NCI-H2029 (cell line): ENCODE data around the gene MYH6.
A peak's percentile ranks its signal among the peaks of the same experiment; 100 is the strongest.
"Not testable (repeated sequence)": the region's sequence is repeated elsewhere in the genome, so short reads cannot be mapped to it uniquely, and the experiment has no call there.

Experiments used
- DNase-seq: peaks from one replicate; lab custom pipeline; 2025; lab: John Stamatoyannopoulos, UW

Gene MYH6

DNA sequence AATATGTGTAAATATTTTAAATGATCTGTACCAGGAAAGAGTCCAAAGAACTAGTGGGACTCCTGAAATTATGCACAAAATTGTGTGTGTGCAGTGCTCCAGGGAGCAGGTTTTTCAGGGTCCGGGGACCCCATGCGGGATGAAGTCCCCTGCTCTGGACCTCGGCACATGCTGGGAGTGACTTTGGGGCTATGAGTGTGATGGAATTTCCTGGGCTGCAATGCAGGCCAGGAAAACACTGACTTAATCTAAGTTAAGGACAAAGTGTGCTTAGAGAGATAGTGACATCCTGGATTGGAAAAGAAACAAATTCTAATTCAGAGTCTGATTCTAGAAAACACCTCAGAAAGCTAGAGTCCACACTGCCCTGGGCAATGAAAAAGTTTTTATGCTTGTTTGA lies 6.2 kb upstream of the MYH6 start:
- DNase-seq = no peak

DNA sequence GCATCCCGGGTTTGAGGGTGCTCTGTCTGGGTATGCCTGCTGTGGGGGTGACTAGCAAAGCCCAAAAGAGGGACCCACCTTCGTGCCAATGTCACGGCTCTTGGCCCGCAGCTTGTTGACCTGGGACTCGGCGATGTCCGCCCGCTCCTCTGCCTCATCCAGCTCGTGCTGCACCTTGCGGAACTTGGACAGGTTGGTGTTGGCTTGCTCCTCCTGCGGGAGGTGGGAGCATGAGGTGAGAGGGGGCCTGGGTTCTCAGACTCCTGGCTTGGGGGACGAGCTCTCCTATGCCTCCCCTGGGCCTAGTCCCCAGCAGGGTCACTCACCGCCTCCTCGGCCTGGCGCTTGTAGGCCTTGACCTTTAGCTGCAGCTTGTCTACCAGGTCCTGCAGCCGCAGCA lies 5.6 kb upstream of the MYH6 start:
- DNase-seq = no peak

DNA sequence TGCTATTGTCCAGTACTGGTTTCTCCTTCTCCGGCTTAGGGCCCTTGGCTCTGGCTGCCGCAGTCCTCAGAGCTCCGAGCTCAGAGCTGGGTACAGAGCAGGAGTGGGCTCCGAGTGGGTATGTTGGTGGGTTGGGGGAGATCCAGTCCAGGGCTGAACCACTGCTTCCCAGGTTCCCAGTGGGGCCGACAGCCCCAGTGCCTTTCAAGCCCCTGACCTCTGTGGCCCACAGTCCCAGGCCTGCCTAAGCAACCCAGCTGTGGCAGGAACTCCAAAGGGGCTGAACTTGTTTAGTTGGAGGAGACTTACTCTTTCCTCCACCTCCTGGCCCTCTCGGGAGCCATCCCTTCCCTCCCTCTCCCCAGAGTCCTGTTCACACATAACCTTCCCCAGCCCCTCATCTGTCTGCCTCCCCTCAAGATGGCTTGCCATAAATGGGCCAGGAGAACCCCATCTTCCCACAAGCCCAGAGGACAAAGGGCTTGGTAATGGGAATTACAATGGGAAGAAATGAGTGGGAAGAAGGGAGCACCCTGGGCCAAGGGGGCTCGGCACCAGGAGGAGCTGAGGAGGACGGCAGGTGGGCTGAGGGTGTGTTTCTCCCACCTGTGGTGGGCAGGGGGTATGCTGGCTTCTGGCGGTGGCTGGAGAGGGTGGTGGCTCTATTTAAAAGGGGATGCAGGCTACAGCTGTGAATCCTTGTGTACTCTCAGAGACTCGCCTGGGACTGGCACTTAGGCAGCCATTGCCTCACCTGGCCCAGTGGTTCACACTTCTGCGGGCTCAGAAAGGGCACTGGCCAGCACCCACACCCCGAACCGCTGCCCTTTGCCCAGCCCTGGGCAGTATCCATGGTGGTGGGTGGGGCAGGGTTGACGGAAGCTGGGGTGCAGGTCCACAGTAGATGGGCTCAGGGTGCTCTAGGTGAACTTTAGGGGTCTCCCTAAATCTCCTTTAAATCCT lies 3.8 kb upstream of the MYH6 start:
- no peak for DNase-seq

DNA sequence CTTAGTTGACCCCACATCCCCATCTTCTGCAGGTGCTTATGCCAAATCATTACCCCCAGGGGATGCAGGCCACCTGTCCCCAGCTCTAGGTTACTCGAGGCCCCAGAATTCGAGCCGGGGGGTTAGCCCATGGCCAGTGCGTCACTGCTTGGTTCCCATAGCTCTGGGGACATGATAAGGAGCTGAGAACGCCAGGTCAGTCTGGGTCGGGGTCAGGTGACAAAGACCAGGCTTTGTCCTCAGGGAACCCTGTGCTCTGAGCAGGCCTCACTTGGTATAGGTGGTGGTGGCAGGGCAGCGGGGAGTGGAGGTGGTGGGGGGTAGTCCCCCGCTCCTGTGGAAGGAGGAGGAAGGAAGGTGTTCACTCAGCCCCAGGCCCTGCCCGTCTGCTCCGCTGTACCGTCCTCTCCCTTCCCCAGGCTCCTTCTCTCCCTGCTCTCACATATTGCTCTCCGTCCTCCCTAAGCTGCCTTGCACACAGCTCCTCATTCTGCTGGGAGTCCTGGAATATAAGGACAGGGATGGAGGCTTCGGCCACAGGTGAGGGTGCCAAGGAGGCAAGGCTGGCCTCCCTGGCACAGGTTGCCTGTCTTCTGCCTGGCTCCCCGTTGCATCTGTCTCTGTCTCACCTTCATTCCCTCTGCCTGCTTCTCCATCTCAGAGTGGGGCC lies 2.0 kb upstream of the MYH6 start:
- no peak for DNase-seq

DNA sequence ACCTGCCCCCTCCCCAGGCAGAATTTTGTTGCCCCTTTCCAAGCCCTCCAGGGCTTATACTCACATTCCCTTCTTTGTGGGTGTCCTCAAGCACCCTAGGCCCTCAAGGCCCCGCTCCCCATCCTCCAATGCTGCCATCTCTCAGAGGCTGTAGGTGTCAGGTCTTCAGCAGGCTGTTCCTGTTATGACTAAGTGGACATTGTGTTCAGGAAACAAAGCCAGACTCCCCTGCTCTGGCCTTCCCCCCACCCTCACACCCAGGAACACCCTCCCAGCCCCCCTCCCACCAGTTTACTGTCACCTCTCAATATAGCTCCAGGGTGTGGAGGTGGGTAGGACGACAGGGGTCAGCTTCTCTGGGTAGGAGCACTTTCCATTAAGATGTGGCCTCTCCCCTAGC lies 1.4 kb upstream of the MYH6 start:
- DNase-seq = no peak

DNA sequence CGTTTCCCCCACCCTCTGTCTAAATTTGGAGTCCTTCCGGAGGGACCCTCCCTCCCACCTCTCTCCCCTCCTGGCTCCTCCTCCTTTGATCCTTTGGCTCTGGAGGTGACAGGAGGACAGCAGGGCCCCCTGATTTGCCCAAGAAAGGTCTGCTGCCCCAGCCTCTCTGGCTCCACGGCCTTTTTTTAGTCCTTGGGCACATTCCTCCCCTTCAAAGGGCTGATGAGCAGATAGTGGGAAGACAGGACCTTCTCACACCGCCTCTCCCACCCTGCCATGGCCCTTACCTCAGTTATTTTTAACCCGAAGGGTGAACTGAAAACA lies 196 bp upstream of the MYH6 start:
- no peak for DNase-seq

DNA sequence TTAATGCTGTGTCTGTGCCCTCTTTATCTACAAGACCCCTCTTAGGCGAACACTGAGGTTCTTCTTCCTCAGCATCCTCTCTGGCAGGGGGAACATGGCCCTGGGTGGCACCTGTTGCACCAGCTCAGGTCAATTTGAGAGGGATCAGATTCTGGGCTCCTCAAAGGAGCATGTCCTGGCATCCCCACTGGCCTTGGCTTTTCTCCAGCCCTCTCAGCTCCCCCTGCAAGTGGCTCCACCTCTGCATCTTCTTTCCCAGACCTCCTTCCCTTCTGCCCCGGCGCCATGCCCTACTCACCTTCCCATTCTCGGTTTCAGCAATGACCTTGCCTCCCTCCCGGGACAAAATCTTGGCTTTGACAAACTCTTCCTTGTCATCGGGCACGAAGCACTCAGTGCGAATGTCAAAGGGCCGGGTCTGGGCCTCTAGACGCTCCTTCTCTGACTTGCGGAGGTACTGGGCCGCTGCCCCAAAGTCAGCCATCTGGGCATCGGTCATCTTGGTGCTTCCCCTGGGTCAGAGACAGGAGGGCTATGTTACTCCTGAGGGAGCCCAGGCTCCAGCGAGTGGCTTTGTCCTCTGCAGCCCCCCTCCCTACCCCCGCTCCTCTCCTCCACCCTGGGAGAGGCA lies 1.2 kb downstream of the MYH6 start:
- DNase-seq = no peak

DNA sequence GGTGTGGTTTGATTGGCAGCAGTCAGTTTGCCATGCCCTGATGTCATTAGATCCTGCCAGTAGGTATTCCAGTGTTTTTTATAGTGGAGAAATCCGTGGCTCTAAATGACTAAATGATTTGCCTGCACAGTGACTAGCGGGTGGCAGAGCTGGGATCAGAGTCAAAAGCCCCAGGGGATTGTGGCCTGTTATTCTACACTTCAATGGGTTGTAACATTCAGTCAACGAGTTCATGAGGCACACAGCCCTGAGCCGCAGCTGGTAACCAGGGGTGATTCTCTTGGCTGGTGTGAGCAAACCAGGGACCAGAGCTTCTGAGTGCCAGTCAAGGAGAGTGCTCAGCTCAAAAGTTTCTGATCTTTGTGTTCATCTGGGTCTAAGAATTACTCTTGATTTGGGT lies 1.8 kb downstream of the MYH6 start:
- peak; percentile 43 for DNase-seq

DNA sequence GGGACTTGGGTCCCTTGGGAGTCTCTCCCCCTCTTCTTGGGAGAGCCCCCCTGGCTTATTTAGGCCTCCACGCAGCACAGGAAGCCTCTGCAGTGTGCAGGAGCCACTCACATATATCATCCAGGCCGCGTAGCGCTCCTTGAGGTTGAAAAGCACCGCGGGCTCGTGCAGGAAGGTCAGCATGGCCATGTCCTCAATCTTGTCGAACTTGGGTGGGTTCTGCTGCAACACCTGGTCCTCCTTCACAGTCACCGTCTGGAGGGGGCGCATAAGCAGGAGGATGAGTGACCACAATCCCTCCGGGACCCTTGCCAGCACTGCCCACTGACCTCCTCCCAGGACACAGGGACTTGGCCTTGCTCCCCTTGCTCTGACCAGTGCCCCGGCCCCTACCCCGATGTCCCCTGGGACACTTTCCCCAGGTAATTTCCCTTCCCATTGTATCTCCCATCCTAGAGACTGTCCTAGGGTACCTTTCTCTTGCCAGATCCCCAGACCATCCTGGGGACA lies 2.5 kb downstream of the MYH6 start:
- DNase-seq = no peak

DNA sequence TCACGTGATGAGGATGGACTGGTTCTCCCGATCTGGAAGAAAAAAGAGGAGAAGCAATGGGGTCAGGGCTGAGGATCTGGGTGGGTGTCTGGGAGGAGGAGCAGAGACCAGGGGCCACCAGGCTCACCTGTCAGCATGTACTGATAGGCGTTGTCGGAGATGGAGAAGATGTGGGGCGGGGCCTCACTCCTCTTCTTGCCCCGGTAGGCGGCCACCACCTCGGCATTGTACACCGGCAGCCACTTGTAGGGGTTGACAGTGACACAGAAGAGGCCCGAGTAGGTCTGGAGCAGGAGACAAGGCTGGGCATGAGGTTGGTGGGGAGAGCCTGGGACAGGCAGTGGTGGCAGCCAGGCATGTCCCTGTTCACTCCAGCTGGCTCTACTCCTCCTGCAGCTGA lies 3.0 kb downstream of the MYH6 start:
- DNase-seq = no peak

DNA sequence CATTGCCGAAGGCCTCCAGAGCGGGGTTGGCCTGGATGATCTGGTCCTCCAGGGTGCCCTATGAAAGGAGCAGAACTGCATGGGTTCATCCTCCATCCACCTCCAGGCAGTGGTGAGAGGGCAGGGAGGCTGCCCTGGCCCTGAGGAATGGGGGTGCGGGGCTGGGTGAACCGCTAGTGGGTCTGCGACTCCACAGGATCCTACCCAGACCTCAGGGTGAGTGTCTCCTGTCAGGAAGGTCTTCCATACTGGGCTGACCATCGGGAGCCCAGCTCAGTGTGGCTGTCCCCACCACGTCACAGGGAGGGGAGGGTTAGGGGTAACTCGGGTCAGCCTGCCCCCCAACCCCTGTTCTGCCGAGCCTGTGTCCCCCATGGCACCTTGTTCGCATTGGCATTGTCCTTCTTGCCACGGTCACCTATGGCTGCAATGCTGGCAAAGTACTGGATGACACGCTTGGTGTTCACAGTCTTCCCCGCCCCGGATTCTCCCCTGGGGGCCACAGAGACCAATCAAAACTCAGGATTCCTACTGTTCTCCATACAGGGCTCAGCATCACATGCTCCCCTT lies 3.7 kb downstream of the MYH6 start:
- no peak for DNase-seq

DNA sequence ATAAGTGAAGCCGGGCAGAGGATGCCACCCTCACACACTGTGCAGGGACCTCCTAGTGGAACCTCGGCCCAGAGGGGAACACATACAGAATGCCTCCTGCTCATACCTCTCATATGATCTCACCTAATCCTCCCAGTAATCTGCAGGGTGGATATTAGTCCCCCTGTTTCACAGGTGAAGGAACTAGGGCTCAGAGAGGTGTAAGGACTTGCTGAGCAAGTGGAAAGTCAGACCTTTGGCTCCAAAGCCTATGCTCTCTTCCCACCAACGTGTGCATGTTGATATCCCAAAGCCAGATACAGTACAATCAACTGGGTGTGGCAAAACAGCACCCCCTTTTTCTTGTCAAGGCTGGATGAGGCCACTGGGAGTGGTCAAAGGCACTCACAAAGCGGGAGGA lies 4.2 kb downstream of the MYH6 start:
- no peak for DNase-seq

DNA sequence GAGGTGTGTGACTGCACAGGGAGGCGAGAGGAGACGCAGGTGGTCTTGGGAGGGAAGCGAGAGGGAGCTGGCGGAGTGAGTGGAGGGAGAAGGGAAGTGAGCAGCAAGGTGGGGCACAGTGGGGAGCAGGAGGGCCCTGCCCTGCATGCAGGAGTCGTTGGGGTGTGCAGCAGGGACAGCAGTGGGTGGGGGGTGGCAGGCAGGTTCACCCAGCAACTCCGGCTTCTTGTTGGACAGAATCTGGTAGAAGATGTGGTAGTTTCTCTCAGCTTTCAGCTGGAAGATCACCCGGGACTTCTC lies 5.0 kb downstream of the MYH6 start:
- no peak for DNase-seq

DNA sequence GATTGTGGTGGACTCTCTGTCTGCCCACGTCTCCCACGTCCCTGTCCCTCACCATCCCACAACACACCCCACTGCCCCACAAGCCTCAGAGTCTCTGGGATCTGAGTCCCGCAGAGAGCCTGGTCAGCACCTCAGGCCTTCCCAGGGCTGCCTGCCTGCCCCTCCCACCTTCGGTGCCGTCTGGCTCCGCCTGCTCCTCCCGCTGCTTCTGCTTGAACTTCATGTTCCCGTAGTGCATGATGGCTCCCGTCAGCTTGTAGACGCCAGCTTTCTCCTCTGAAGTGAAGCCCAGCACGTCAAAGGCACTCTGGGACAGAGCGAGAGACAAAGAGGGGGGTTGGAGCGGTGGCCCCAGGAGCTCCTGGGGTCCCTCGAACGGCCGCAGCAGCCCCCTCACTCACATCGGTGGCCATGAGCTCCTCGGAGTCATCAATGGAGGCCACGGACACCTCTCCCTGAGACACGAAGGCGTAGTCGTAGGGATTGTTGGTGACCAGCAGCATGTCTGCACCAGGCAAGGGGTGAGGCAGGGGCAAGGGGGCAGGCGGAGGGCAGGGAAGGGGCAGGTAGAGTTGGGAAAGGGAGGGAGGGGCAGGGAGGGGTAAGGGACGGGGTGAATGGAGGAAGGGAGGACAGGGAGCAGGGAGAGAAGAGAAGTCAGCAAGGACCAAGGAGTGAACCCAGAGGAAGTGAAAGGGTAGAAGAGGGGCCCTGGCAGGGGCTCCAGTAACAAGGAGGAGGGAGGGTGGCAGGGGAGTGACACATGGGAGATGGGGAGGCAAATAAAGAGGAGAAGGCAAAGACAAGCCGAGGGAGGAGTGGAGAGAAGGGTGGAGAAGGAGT lies 5.6 kb downstream of the MYH6 start:
- no peak for DNase-seq

DNA sequence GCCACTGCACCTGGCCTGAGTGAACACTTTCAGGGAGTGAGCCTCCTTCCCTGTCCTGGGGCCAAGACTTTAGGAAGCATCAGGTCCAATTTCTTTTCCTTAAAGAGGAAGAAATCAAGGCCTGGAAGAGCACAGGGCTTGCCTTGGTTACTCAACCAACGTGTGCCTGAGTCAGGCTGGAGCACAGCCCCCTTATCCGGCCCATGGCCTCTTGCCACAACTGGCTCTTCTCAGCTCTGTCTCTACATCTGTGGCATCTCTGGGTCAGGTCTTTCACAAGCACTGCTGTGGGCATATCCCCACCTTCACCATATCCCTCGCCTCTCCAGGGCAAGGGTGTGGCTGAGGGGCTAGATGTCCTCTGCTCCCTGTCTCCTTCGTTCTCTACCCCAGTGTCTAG lies 6.8 kb downstream of the MYH6 start:
- DNase-seq = no peak

DNA sequence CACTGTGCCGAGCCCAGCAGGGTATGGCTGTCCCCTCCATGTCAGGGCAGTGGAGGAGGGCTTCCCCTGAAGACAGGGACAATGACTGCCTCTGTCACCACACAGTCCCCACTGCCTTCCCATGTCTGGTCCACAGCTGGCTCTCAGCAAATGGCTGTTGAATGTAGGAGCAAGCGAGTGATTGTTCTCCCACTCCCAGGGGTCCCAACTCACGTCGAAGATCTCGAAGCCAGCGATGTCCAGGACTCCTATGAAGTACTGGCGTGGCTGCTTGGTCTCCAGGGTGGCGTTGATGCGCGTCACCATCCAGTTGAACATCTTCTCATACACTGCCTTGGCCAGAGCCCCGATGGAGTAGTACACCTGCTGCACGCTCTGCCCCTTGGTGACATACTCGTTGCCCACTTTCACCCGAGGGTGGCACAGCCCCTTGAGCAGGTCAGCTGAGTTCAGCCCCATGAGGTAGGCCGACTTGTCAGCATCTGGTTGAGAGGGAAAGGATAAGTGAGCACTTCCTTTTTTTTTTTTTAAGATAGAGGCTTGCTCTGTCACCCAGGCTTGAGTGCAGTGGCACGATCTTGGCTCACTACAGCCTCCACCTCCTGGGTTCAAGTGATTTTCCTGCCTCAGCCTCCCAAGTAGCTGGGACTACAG lies 7.5 kb downstream of the MYH6 start:
- DNase-seq = not testable (repeated sequence)

DNA sequence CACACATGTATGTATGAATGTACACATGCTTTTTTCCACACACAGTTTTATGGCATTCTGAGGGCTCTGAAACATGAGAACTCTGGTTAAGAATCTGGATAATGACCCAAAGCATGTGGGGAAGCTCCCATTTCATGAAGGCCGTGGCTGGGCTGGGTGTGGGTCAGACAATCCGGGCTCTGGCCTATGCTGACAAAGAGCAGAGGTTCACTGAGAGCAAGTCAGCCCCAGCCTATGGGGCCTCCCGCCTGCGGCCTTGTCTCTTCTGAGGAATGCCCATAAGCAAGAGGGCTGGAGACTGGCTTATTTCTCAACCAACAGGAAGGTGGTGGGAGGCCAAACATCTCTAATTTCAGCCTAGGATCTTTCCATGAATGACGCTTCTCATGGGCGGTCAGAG lies 8.5 kb downstream of the MYH6 start:
- DNase-seq = peak; percentile 60

DNA sequence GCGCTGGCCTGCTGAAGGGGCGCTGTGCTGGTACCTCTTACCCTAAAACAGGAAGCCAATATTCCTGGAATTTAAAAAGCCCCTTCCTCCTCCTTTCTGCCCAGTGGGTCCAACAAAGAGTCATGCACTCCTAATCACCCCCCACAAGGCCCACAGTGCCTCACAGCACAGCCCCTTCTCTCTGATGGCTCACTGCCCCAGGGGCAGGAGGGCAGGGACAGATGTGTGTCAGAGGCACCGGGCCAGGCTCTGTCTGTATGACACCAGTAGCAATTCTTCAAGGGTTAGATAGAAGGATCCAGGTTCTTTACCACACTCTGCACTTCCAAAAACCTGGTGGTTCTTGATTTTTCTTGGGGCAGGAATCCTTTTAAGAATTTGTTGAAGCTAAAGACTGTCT lies 8.9 kb downstream of the MYH6 start:
- DNase-seq = peak; percentile 75

DNA sequence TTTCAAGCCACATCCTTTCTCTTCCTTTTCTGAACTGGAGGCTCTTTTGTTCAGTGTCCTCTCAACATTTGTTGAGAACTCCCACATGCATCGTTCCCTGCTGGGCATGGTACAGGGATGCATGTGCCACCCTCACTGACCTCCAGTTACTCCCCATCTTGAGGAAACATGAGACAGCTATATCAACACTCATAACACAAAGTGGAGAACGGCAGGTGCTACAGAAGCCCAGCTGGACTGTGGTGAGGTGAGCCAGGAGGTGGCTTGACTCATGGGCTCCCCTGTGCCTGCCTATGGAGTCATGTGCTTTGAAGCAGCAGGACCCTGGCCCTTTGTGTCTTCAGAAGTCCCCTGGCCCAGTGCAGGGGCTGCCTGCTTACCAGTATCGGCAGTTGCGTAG lies 9.7 kb downstream of the MYH6 start:
- peak; percentile 100 for DNase-seq

DNA sequence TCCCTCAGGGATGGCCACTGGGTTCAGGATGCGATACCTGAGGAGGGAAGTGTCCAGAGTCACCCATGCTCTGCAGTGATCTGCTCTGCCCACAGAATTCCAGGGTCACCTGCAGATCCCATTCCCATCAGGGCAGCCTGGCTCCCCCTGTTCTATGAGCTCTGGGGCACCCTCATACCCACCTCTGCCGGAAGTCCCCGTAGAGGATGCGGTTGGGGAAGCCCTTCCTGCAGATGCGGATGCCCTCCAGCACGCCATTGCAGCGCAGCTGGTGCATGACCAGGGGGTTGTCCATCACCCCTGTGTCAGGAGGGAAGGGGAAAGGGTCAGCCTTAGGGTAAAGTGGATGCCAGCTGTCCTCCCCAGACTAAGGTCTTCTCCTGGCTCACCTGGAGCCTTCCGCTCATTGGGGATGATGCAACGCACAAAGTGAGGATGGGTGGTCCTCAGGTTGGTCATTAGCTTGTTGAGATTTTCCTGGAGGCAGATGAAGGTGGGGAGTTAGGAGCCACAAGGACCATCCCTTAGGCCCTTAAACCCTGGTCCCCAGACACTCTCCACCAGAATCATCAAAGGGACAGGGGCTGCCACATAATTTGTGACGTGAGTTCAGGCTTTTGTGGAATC lies 11.2 kb downstream of the MYH6 start:
- DNase-seq = no peak

DNA sequence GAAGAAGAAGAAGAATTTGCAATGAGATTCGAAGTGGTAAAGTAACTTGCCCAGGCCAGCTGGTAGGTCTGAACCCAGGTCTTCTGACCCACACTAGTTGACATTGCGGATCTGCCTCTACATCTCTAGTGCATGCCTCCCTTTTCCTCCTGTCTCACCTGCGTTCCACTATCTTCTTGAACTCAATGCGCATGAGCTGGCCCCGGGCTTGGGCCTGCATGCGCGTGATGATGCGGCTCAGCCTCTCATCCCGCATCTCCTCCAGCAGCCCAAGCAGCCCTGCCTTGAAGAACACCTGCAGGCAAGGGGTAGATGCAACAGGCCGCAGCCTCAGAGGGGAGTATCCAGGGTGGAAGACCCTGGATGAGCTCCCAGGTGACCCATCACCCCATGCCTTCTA lies 11.9 kb downstream of the MYH6 start:
- no peak for DNase-seq
